ENCODE data around the gene CENPN. TPM values are rescaled to one million over a fixed set of nuclear protein-coding genes. Genes with fewer than 3 reads are reported as not detected.

Gene CENPN
- total RNA-seq, 2 experiments from 2014 or later, result 45.7 to 56.3 TPM

- Mint-ChIP-seq H3K4me1 (peaks cover 47% of the 10 kb centered on the region), H3K4me3 (no peak overlapping the region), H3K9me3 (ENCODE audit: low read depth) (no peaks in the 10 kb centered on the region), H3K27ac (no peak overlapping the region), H3K27me3 (no peaks in the 10 kb centered on the region), H3K36me3 (ENCODE audit: low read depth) (peaks cover 39% of the 10 kb centered on the region)
- no peak for ATAC-seq
- no peak for DNase-seq
- ChIA-PET CTCF (interaction anchor here (0.7 to 3.3 kb wide), 2 partner anchors 12 to 25 kb away, joined by 3 to 17 read pairs; no protein-coding TSS in a partner anchor), POLR2A (no interaction called here)
- intact Hi-C loops (cut with DNase I, micrococcal nuclease), result no loop called here
Observed at GRCh38 chr16:80991792-80992430, 15.1 kb upstream of the CENPN start.

- no peak overlapping the region for H3K27ac Mint-ChIP-seq
Observed at GRCh38 chr16:80992676-80993293, 14.2 kb upstream of the CENPN start.

GRCh38 chr16:80993307-80993706, 13.7 kb upstream of the CENPN start:
- intact Hi-C loops (cut with DNase I, micrococcal nuclease), result no loop called here
- Mint-ChIP-seq H3K4me1 (peaks cover 49% of the 10 kb centered on the region), H3K4me3 (no peak overlapping the region), H3K9me3 (ENCODE audit: low read depth) (no peaks in the 10 kb centered on the region), H3K27me3 (no peaks in the 10 kb centered on the region), H3K36me3 (ENCODE audit: low read depth) (peaks cover 34% of the 10 kb centered on the region), H3K27ac (no peak overlapping the region)
- ATAC-seq (no peak), DNase-seq (no peak)
- ChIA-PET CTCF (interaction anchor here (0.7 to 3.3 kb wide), 3 partner anchors 11 to 27 kb away, joined by 3 to 17 read pairs (median 6); no protein-coding TSS in a partner anchor), POLR2A (no interaction called here)

More at GRCh38 chr16:80992676-80993293, 14.2 kb upstream of the CENPN start:
- DNase-seq (no peak), ATAC-seq (no peak)
- Mint-ChIP-seq H3K9me3 (ENCODE audit: low read depth) (no peaks in the 10 kb centered on the region), H3K4me1 (peaks cover 47% of the 10 kb centered on the region), H3K4me3 (no peak overlapping the region), H3K27me3 (no peaks in the 10 kb centered on the region), H3K36me3 (ENCODE audit: low read depth) (peaks cover 34% of the 10 kb centered on the region)
- intact Hi-C loops (cut with DNase I, micrococcal nuclease), result no loop called here
- POLR2A ChIA-PET, result no interaction called here
- CTCF ChIA-PET, result interaction anchor here (1.5 to 3.3 kb wide), 2 partner anchors 11 to 18 kb away, joined by 6 to 17 read pairs; no protein-coding TSS in a partner anchor

- no peak overlapping the region for H3K27ac Mint-ChIP-seq
- H3K27me3 Mint-ChIP-seq, result no peaks in the 10 kb centered on the region
- intact Hi-C loops (cut with DNase I, micrococcal nuclease), result no loop called here
- POLR2A ChIA-PET, result interaction anchor here (0.6 kb wide), 1 partner anchor 9 kb away, joined by 3 read pairs; no protein-coding TSS in a partner anchor
- CTCF ChIA-PET, result interaction anchor here (0.7 to 3.3 kb wide), 3 partner anchors 10 to 27 kb away, joined by 3 to 17 read pairs (median 6); no protein-coding TSS in a partner anchor
- no peak for DNase-seq
- peaks cover 36% of the 10 kb centered on the region for H3K36me3 Mint-ChIP-seq (ENCODE audit: low read depth)
- no peak overlapping the region for H3K4me3 Mint-ChIP-seq
- H3K9me3 Mint-ChIP-seq (ENCODE audit: low read depth), result no peaks in the 10 kb centered on the region
- peaks cover 54% of the 10 kb centered on the region for H3K4me1 Mint-ChIP-seq
- ATAC-seq, result no peak
Observed at GRCh38 chr16:80993834-80994233, 13.2 kb upstream of the CENPN start.

- DNase-seq (no peak), ATAC-seq (no peak)
- Mint-ChIP-seq H3K4me1 (peaks cover 60% of the 10 kb centered on the region), H3K4me3 (no peak overlapping the region), H3K27ac (no peak overlapping the region), H3K9me3 (ENCODE audit: low read depth) (no peaks in the 10 kb centered on the region), H3K27me3 (no peaks in the 10 kb centered on the region), H3K36me3 (ENCODE audit: low read depth) (peaks cover 33% of the 10 kb centered on the region)
- CTCF ChIA-PET, result interaction anchor here (3.3 kb wide), 1 partner anchor 9 kb away, joined by 17 read pairs; no protein-coding TSS in a partner anchor
- POLR2A ChIA-PET, result no interaction called here
- intact Hi-C loops (cut with DNase I, micrococcal nuclease), result no loop called here
Observed at GRCh38 chr16:80994451-80994850, 12.6 kb upstream of the CENPN start.

GRCh38 chr16:80996688-80997138, 10.3 kb upstream of the CENPN start:
- CTCF ChIA-PET, result interaction anchor here (1.1 kb wide), 1 partner anchor 22 kb away, joined by 4 read pairs; no protein-coding TSS in a partner anchor
- POLR2A ChIA-PET, result no interaction called here
- H3K27ac Mint-ChIP-seq, result peak overlapping the region; percentile 87
- H3K4me1 Mint-ChIP-seq, result peaks cover 68% of the 10 kb centered on the region
- intact Hi-C loops (cut with DNase I, micrococcal nuclease), result no loop called here
- H3K4me3 Mint-ChIP-seq, result peak overlapping the region; percentile 70
- ATAC-seq (no peak), DNase-seq (no peak)
- peaks cover 37% of the 10 kb centered on the region for H3K36me3 Mint-ChIP-seq (ENCODE audit: low read depth)
- H3K27me3 Mint-ChIP-seq, result no peaks in the 10 kb centered on the region
- peaks cover 2% of the 10 kb centered on the region for H3K9me3 Mint-ChIP-seq (ENCODE audit: low read depth)

GRCh38 chr16:80997139-80997798, 9.7 kb upstream of the CENPN start:
- Mint-ChIP-seq H3K27me3 (no peaks in the 10 kb centered on the region), H3K36me3 (ENCODE audit: low read depth) (peaks cover 38% of the 10 kb centered on the region), H3K4me3 (peak overlapping the region; percentile 70), H3K27ac (peak overlapping the region; percentile 87), H3K4me1 (peaks cover 74% of the 10 kb centered on the region), H3K9me3 (ENCODE audit: low read depth) (peaks cover 2% of the 10 kb centered on the region)
- intact Hi-C loops (cut with DNase I, micrococcal nuclease), result no loop called here
- peak; percentile 83 for ATAC-seq
- POLR2A ChIA-PET, result no interaction called here
- CTCF ChIA-PET, result interaction anchor here (0.6 to 1.1 kb wide), 3 partner anchors 23 to 190 kb away, joined by 3 to 5 read pairs (median 4); no protein-coding TSS in a partner anchor
- DNase-seq, result no peak

- CTCF ChIA-PET, result interaction anchor here (0.6 to 0.9 kb wide), 2 partner anchors 78 to 191 kb away, joined by 3 to 5 read pairs; no protein-coding TSS in a partner anchor
- peaks cover 37% of the 10 kb centered on the region for H3K36me3 Mint-ChIP-seq (ENCODE audit: low read depth)
- POLR2A ChIA-PET, result no interaction called here
- H3K4me3 Mint-ChIP-seq, result no peak overlapping the region
- peaks cover 2% of the 10 kb centered on the region for H3K9me3 Mint-ChIP-seq (ENCODE audit: low read depth)
- intact Hi-C loops (cut with DNase I, micrococcal nuclease), result no loop called here
- peak overlapping the region; percentile 87 for H3K27ac Mint-ChIP-seq
- DNase-seq (no peak), ATAC-seq (no peak)
- H3K4me1 Mint-ChIP-seq, result peaks cover 80% of the 10 kb centered on the region
- no peaks in the 10 kb centered on the region for H3K27me3 Mint-ChIP-seq
Observed at GRCh38 chr16:80997964-80998620, 8.9 kb upstream of the CENPN start.

GRCh38 chr16:81000873-81001272, 6.1 kb upstream of the CENPN start:
- Mint-ChIP-seq H3K9me3 (ENCODE audit: low read depth) (peaks cover 2% of the 10 kb centered on the region), H3K4me3 (no peak overlapping the region), H3K27ac (no peak overlapping the region), H3K36me3 (ENCODE audit: low read depth) (peaks cover 28% of the 10 kb centered on the region), H3K27me3 (no peaks in the 10 kb centered on the region), H3K4me1 (peaks cover 80% of the 10 kb centered on the region)
- intact Hi-C loops (cut with DNase I, micrococcal nuclease), result loop anchor here (10.0 kb wide), 4 partner anchors 196 to 634 kb away; partner anchors contain the start of genes CDYL2 (in 1 of the 2) and GAN (in 1 of the 2)
- ATAC-seq, result no peak
- POLR2A ChIA-PET, result interaction anchor here (0.6 kb wide), 1 partner anchor 27 kb away, joined by 3 read pairs; no protein-coding TSS in a partner anchor
- no peak for DNase-seq
- CTCF ChIA-PET, result interaction anchor here (0.6 to 2.5 kb wide), 6 partner anchors 26 to 364 kb away, joined by 3 to 8 read pairs (median 3); partner anchors contain the start of gene ATMIN

GRCh38 chr16:81001330-81001729, 5.7 kb upstream of the CENPN start:
- POLR2A ChIA-PET, result interaction anchor here (0.6 kb wide), 1 partner anchor 27 kb away, joined by 3 read pairs; no protein-coding TSS in a partner anchor
- DNase-seq, result no peak
- Mint-ChIP-seq H3K4me1 (peaks cover 80% of the 10 kb centered on the region), H3K27me3 (no peaks in the 10 kb centered on the region), H3K4me3 (no peak overlapping the region), H3K36me3 (ENCODE audit: low read depth) (peaks cover 30% of the 10 kb centered on the region), H3K27ac (no peak overlapping the region), H3K9me3 (ENCODE audit: low read depth) (peaks cover 2% of the 10 kb centered on the region)
- CTCF ChIA-PET, result interaction anchor here (0.6 to 2.5 kb wide), 5 partner anchors 29 to 364 kb away, joined by 3 to 8 read pairs (median 3); partner anchors contain the start of gene ATMIN
- no peak for ATAC-seq
- intact Hi-C loops (cut with DNase I, micrococcal nuclease), result loop anchor here (10.0 kb wide), 4 partner anchors 197 to 633 kb away; partner anchors contain the start of genes CDYL2 (in 1 of the 2) and GAN (in 1 of the 2)

Data from activated CD4-positive, alpha-beta T cell treated with anti-CD3 and anti-CD28 coated beads for 36 hours (primary cell).